ENCODE data around the gene GNPDA2.
A peak's percentile ranks its signal among the peaks of the same experiment; 100 is the strongest.
"Not testable (repeated sequence)": the region's sequence is repeated elsewhere in the genome, so short reads cannot be mapped to it uniquely, and the experiment has no call there.

Gene GNPDA2
- 9.6 reads per million, percentile 31 among the genes with 10 or more reads in this experiment for total RNA-seq

DNA sequence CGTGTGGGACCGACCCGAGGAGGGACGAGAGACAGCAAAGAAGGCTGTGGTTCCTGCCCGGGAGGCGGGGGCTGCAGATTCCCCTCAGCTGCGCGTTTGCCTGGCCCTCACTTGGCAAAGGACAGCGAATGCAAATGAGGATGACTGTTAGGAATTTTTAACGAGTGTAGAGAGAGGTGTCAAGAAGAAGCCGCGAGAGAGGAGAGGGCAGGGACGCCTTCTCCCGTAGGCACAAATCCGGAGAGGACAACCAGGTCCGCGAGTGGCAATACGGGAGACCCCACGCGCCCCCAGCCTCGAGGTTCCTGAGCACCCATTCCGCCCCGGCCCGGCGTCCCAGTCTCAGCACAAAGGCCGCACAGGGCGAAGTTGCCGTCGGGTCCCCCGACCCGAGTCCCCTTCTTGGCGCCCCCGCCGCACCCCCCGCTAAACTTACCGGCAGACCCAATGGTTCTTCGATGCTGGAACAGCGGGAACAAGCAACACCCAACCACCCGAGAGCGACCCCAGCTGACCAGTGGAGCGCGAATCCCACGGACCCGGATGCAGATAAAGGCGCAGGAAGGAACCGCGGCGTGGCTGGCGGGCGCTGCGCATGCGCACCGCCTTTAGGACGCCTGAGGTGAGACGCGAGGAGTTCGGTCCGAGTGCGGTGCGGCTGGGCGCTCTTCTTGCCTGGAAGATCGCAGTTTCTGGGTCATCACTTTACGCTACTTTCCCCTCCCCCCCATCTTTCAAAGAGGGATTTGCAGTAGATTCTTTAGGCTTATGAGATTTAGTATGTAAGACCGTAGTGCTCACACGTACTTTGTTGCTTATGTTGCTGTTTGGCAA lies at the start of gene GNPDA2:
TSS of gene GNPDA2 (minus strand) at position 519 of the 834 bp plus-strand sequence. CDS start 4,349 bp downstream, outside the sequence.
- peak; percentile 74 for DNase-seq

DNA sequence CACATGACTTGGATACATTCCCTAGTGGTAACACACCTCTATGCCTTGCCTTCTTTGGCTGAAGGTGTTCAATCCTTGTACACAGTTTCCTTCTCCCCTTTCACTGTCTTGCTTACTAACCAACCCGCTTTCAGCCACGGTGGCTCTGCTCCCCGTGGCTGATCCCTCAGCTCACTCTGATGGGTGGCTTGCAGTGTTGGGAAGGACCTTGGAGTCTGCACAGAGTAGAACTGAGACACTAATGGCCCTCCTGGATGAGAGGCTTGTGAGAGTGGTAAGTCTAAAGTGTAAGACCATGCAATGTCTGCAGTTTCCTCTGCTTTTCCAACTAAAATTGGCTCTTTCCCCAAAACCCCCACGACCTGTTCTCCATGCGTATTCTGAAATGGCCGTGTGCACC lies 46.0 kb upstream of the GNPDA2 start:
- no peak for DNase-seq

GRCh38 chr4:44771789-44772188 lies 45.4 kb upstream of the GNPDA2 start:
- no peak for DNase-seq

DNA sequence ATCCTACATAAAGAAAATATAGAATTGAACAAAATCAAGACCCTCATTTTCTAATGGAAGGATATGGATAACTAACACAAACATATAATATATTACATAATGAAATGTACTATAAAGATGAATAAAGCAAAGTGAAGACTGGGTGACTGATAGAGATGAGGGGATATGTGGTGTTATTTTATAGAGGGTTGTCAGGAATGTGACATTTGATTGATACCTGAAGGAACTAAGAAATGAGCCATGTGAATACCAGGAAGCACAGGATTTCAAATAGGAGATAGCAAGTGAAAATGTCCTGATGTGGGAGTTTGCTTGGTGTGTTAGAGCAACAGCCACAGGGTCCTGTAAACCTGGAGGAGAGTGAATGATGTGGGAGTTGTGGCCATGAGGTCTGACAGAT lies 40.1 kb upstream of the GNPDA2 start:
- DNase-seq: no peak

DNA sequence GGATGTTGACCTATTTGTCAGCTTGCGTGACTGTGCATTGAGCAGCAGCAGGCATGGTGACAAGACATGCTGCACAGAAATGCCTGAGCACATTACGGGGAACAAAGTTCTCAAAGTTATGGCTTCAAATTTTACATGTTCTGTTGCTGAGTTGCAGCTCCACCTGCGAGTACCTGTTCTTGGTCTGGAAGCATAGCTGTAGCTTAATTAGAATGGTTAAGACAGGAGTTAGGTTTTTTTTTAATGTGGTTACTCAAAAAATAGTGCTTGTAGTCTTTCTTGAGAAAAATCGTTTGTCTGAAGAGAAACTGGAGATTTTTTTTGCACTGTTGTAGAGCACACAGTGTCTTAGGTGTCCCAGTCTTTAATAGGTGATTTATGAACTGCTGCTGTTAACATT lies 38.8 kb upstream of the GNPDA2 start:
- no peak for DNase-seq

DNA sequence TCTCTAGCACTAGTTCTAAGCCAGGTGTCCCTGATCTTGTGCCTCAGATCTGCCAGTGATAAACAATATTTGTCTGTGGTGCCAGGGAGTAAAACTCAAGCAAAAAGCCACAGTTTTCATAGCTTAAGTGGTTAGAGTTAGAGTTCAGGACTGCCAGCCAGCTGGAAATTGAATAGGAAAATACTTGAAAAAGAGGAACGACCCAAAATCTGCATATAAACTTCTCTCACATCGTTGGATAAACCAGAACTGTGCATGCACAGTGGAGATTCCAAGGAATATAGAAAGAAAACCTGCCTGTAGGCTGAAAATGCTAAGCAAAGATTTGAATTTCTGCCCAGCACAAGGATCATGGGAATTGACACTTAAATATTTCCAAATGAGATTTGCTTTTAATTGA lies 35.0 kb upstream of the GNPDA2 start:
- no peak for DNase-seq

DNA sequence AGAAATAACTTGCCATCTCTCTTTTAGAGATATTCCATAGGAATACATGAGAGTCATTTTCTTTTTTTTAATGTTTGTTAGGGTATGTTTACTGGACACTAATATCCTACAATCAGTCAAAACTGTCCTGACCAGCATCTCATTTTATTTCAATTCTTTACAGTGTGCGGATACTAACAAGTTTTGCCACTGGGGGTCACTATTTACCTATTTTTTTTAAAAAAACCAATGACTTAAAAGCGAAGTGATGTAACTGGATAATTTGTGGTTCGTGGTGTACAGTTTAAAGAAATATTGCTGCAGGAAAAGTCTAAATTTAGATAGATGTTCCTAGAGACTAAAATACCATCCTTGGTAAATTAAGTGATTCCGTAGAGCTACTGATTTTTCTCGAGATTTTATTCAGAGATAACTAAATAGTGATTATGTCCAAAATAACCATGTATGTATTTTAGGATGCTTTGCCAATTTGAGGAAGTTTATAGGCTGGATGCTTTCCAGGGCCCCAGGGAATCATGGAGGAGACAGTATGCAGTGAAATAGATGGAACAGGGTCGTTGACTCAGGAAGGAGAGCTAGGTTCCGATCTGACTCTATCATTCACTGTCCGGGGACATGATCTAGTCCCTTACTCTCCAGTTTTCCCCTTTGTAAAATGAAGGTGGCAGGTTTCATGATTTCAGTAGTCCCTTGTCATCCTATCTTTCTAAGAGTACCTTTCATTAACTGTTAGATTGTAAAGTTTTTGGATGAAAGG lies 34.0 kb upstream of the GNPDA2 start:
- DNase-seq: no peak

DNA sequence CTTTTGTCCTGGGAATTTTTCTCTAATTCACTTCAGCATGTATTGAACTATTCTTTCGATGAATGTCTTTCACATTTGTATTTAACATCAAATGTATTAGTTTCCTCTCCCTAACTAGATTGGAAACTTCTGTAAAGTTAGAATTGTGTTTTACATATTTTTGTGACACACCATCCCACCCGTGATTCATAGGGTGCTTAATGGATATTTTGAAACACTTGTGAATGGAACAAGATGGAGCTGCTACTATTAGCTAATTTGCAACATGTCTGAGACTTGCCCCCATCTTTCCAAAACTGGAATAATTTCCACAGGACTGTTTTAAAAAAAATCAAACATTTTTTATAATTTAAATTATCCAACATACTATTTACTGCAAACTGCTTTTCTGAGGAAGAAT lies 30.2 kb upstream of the GNPDA2 start:
- no peak for DNase-seq

DNA sequence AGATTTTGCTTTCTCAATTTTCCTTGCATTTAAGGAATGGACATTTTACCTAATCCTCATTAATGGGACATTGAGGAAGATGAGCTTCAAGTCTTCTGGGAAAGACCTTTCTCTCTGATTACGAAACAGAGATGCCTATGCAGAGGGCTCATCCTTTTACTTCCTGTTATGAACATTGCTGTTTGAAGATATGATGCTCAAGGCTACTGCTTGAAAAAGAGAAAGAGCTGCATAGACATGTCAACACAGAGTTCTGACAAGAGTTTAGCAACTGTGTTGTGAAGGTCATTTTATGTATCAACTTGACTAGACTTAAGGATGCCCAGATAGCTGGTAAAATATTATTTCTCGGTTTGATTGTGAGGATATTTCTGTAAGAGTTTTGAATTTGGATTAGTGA lies 13.8 kb upstream of the GNPDA2 start:
- DNase-seq: no peak

DNA sequence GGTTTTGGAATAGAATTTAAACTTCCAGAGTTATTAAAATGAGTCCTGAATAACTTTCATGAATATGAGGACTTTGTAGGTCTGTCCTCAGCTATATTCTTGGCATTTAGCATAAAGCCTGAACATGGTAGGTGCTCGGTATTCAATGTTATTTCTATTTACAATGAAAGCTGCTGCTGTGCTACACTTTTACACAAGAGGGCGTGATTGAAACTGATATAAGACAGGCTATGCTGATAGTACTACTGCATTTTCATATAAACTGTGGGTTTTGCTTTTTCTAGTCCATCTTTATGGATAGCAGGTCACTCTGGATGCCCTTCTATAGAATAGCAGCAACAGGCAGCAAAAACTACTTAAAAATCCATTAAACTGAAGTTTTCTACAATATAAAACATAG lies 12.3 kb upstream of the GNPDA2 start:
- no peak for DNase-seq

GRCh38 chr4:44736900-44737299 lies 10.5 kb upstream of the GNPDA2 start:
- DNase-seq: no peak

- DNase-seq: not testable (repeated sequence)
Measured at GRCh38 chr4:44728694-44729093, 2.3 kb upstream of the GNPDA2 start.

GRCh38 chr4:44727471-44727870 lies 1.1 kb upstream of the GNPDA2 start:
- DNase-seq: no peak

DNA sequence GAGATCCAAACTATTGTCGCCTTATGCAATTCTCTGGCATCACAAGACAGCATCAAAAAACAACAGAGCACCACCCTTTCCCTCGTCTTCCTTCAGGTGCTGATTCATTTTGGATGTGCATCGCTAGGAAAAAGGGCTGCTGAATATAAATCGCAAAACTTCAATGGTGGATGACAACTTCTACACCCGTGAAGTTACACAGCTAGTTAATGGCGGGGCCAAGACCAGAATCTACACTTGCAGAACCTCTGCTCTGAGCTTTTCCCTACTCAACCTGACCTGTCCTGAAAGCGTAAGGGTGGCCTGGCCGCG lies 674 bp downstream of the GNPDA2 start:
- no peak for DNase-seq

DNA sequence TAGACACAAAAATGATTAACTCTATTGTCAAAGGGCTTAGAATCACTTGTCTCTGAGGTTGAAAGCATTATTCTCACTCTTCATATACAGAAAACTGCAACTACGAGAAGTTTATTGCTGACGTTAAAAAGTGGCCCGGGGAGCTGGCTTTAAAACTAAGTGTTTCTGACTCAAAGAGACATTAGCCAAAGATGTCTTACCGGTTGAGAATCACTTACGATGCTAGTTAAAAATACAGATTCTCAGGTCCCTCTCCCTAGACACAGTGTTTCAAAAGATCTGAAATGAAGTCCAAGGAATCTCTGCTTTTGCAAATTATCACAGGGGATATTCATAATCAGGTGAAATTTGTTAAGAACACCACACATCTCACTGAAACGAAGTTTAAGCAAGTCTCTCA lies 1.2 kb downstream of the GNPDA2 start:
- no peak for DNase-seq

DNA sequence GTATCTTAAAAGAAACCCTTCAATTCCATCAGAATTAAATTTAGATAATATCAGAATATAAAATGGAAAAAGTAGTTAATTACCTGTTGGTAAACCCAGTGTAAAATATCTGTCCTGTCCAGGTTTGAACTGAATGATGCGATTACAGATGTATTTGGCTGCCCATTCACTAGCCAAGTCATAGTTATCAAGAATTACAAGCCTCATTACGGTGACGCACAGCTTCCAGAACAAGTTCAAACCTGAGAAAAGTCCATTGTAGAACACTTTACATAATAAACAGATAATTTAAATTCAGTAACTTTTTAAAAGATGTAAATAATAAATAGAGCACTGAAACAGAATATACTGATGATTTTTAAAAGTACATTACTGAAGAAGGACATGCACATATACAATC lies 4.4 kb downstream of the GNPDA2 start:
- no peak for DNase-seq

GRCh38 chr4:44720371-44720770 lies 6.0 kb downstream of the GNPDA2 start:
- DNase-seq: no peak

DNA sequence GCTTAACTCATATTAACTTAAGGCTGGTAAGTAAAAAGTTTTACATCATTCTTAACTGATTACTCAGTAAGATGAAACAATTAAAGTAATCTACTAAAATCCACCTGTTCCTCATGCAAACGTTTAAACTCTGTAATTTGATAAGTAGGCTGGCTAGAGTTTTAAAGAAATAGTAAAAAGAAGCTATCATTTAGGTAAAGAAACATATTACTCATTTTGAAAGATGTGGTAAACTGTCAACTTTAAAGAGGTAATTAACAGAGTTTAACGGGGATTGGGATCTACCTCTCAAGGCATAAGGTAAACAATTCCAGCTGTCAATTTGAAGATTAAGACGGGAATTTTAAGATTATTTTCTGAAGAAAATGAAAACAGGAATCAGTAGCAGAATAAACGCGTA lies 9.8 kb downstream of the GNPDA2 start:
- no peak for DNase-seq

DNA sequence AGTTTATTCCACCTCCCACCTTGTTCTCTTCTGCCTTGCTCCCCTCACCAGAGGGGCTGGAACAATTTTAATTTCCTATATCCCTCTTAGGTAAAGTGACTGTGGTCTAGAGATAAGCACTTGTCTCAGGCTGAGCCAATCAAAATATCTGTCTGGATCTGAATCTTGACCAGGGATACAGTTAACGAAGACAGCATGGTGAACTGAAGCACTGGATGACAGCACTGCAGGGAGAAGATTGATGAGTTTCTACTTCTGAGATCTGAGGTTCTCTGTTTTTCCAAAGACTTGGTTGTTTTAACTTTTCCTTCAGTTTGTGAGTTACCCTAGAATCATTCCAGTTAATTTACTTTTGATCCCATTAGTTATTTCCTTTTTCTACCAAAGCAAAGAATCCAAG lies 13.2 kb downstream of the GNPDA2 start:
- DNase-seq: no peak

DNA sequence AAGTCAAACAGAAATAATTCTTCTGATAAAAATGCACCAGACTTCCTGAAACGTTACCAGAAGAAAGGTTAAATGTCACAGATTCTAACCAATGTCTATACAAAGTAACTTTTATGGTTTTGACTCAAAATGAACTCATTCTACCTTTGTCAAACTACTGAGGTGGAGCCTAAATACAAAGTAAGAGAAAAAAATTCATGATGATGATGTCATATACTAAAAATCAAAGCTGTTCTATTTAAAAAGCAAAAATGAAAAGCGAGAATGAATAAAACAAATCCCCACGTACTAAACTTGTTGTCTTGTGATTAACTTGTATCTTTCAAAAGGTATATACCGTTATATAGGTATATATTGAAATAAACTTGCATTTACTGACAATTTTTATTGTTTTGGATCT lies 21.7 kb downstream of the GNPDA2 start:
- DNase-seq: no peak

GRCh38 chr4:44701037-44701436 lies 25.3 kb downstream of the GNPDA2 start:
- no peak for DNase-seq

DNA sequence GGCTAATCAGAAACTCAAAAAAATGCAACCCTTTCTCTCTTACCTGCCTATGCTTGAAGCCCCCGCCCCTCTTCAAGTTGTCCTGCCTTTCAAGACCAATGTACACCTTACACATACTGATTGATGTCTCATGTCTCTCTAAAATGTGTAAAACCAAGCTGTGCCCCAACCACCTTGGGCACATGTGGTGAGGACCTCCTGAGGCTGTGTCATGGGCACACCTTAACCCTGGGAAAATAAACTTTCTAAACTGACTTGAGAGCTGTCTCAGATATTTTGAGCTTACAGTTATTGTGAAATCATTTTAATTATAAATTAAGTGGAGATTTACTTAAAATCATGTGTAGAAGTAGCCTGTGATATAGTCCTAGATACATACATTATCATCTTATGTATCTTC lies 25.9 kb downstream of the GNPDA2 start:
- DNase-seq: no peak

- no peak for DNase-seq
Measured at GRCh38 chr4:44684648-44685047, 41.7 kb downstream of the GNPDA2 start.

GRCh38 chr4:44679060-44679459 lies 47.3 kb downstream of the GNPDA2 start:
- DNase-seq: no peak

All from effector CD4-positive, alpha-beta T cell (primary cell).